ENCODE data around the gene ITGA3. TPM values are rescaled to one million over a fixed set of nuclear protein-coding genes. Genes with fewer than 3 reads are reported as not detected.

ITGA3 gene
- polyA plus RNA-seq, 1 of the 3 experiments (the other 2 are of a cell fraction), result 766 TPM

DNA sequence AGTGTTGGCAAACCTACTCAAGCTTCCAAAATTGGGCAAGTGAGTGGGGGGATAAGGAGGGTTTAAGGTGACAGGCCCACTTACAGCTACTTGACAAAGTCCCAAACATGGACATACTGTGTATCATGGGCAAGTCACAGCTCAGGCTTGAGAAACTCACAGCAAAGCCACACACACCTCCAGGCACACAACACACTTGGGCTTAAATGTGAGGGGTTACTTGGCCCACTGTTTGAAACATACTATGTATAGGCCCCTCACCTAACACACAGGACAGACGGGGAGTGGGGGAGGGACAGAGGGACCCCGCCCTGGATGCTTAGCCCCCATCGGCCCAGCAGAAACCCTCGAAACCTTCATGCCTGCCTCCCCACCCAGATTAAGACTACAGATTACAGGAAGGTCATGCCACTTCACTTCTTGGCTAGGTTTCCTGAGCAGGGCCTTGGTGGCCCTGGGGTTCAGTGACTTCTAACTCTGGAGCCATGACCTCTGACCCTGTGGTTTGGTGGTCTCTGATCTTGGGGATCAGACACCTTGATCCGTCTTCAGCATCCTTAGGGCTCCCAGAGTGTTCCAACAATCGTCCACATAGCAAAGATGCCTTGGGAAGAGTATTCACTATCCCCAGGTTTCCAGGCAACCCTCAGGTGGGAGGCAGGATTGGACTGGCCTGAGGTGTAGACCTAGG, 76.3 kb downstream of the ITGA3 start:
- Histone ChIP-seq H3K36me3 (replicated peaks in 1 of 2; ENCODE audit: control insufficient read depth in 1 of 2, insufficient read depth in 2 of 2, low read length in 1 of 2) (peaks cover 11 to 23% of the 10 kb centered on the region in 2 experiments), H3K9me2 (no peaks in the 10 kb centered on the region), H3K4me3 (ENCODE audit: low read depth in 2 of 2, low read length in 1 of 2) (no peak overlapping the region), H3K9me3 (no peaks in the 10 kb centered on the region), H2AFZ (ENCODE audit: low read depth) (no peak overlapping the region), H3K9ac (no peak overlapping the region), H3F3A (replicated peaks; ENCODE audit: insufficient read depth) (peaks cover 29% of the 10 kb centered on the region), H3K4me1 (ENCODE audit: control insufficient read depth in 1 of 2, insufficient read depth in 2 of 2, low read depth in 1 of 2, low read length in 1 of 2) (peaks cover 20 to 23% of the 10 kb centered on the region in 2 experiments; a peak in 3 of 4 replicates), H3K27ac (ENCODE audit: low read depth in 2 of 2, low read length in 1 of 2) (peak overlapping the region in 1 of 2 experiments; percentile 69; a peak in 1 of 4 replicates), H3K27me3 (ENCODE audit: insufficient read depth) (no peaks in the 10 kb centered on the region), H3K79me2 (ENCODE audit: insufficient read depth) (no peaks in the 10 kb centered on the region), H4K20me1 (ENCODE audit: insufficient read depth) (0 out of 2 replicates have a peak, but pooled peaks cover 3% of the 10 kb centered on the region), H3K4me2 (peak overlapping the region; percentile 50; the same call in 1 of the 2 replicates)
- CTCF ChIA-PET, result interaction anchor here (0.7 to 11.3 kb wide), 10 partner anchors 8 to 68 kb away, joined by 3 to 116 read pairs (median 6); partner anchors contain the start of genes COL1A1 and PPP1R9B
- POLR2A ChIA-PET, result interaction anchor here (0.6 to 2.5 kb wide), 8 partner anchors 10 to 399 kb away, joined by 3 to 13 read pairs (median 3); no protein-coding TSS in a partner anchor
- WGBS (ENCODE audit: low lambda C conversion rate), result 95% methylated on average over 6 of the region's 6 CpGs
- no peak for DNase-seq
- TF ChIP-seq MEF2A (IDR thresholded peaks at IDR 0.05; ENCODE audit: borderline replicate concordance, low read depth), result no peak
- TF ChIP-seq FOSL2 (IDR thresholded peaks at IDR 0.05; ENCODE audit: borderline replicate concordance, low read depth), result no peak
- TF ChIP-seq EP300 (IDR thresholded peaks at IDR 0.05; ENCODE audit: borderline replicate concordance in 1 of 2, low read depth in 1 of 2, low read length in 1 of 2), result no peak
- TF ChIP-seq RAD21 (IDR thresholded peaks at IDR 0.05; ENCODE audit: low read length), result no peak
- TF ChIP-seq, protein P1, sequence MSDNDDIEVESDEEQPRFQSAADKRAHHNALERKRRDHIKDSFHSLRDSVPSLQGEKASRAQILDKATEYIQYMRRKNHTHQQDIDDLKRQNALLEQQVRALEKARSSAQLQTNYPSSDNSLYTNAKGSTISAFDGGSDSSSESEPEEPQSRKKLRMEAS (IDR thresholded peaks at IDR 0.05; ENCODE audit: low read depth), result no peak
- TF ChIP-seq NFIC (IDR thresholded peaks at IDR 0.05; ENCODE audit: borderline replicate concordance), result no peak
- no peak for TF ChIP-seq SIN3A (IDR thresholded peaks at IDR 0.05; ENCODE audit: borderline replicate concordance, low read depth, low read length)
- no peak for TF ChIP-seq TEAD4 (IDR thresholded peaks at IDR 0.05; ENCODE audit: borderline replicate concordance, insufficient read depth)

DNA sequence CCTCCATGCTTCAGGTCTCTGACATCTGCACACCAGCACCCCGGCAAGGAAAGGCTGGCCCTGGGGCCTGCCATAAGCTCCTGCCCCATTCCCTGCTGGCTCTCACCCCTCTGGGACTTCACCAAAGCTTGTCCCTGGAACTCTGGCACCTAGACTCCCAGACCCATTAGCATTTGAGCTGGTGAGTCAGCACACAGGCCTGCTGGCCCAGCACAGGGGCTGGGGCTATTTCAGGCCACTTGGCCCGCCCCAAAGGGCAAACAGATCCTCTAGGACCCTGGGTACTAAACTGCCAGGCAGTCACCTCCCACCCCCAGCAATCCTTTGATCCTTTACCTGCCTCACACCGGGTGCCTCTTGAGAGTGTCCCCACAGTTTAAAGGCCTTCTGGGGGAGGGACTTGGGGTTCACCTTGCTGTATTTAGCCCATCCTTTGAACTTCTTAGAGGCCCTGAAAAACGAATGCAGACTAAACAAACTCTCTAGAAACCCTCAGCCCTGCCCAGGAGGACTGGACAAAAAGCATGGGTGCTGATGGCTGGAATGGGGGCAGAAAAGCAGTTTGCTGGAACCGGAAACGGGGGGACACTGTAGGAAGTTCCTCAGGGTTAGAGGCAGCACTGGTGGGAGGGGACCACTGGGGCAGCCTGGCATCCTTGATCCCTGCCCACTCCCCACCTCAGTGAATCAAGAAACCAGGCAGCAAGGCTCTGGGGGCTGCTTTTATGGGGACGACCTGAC, 77.3 kb downstream of the ITGA3 start:
- Histone ChIP-seq H3K27me3 (ENCODE audit: insufficient read depth) (no peaks in the 10 kb centered on the region), H3K9ac (no peak overlapping the region), H3K27ac (ENCODE audit: low read depth in 2 of 2, low read length in 1 of 2) (peak overlapping the region; percentile 48 to 69), H2AFZ (ENCODE audit: low read depth) (no peak overlapping the region), H3K36me3 (replicated peaks in 1 of 2; ENCODE audit: control insufficient read depth in 1 of 2, insufficient read depth in 2 of 2, low read length in 1 of 2) (peaks cover 12 to 31% of the 10 kb centered on the region in 2 experiments), H4K20me1 (ENCODE audit: insufficient read depth) (0 out of 2 replicates have a peak, but pooled peaks cover 3% of the 10 kb centered on the region), H3F3A (replicated peaks; ENCODE audit: insufficient read depth) (peaks cover 29% of the 10 kb centered on the region), H3K79me2 (ENCODE audit: insufficient read depth) (no peaks in the 10 kb centered on the region), H3K4me3 (ENCODE audit: low read depth in 2 of 2, low read length in 1 of 2) (no peak overlapping the region), H3K9me3 (no peaks in the 10 kb centered on the region), H3K9me2 (no peaks in the 10 kb centered on the region), H3K4me2 (peak overlapping the region; percentile 50), H3K4me1 (ENCODE audit: control insufficient read depth in 1 of 2, insufficient read depth in 2 of 2, low read depth in 1 of 2, low read length in 1 of 2) (peaks cover 20 to 23% of the 10 kb centered on the region in 2 experiments; a peak in 3 of 4 replicates)
- peak; percentile 62 for DNase-seq
- ChIA-PET POLR2A (interaction anchor here (1.0 to 1.3 kb wide), 2 partner anchors 13 to 16 kb away, joined by 3 read pairs; no protein-coding TSS in a partner anchor), CTCF (interaction anchor here (0.9 to 11.3 kb wide), 6 partner anchors 13 to 39 kb away, joined by 3 to 116 read pairs (median 6); partner anchors contain the start of gene PPP1R9B)
- 67% methylated on average over 7 of the region's 7 CpGs for WGBS (ENCODE audit: low lambda C conversion rate)
- no peak for TF ChIP-seq RAD21 (IDR thresholded peaks at IDR 0.05; ENCODE audit: low read length)
- TF ChIP-seq JUND (IDR thresholded peaks at IDR 0.05), result peak; percentile 58; the same call in 1 of the 2 replicates
